Measurements from ENCODE around the gene RAD51AP1.

The RAD51AP1 gene

GRCh38 chr12:4603421-4603820 lies 64.7 kb downstream of the RAD51AP1 start:
- DNase-seq, result no peak

- no peak for DNase-seq
Measured at GRCh38 chr12:4603946-4604345, 65.3 kb downstream of the RAD51AP1 start.

- DNase-seq, result peak; percentile 93
Measured at GRCh38 chr12:4604684-4605193, 66.0 kb downstream of the RAD51AP1 start.

GRCh38 chr12:4607056-4607455 lies 68.4 kb downstream of the RAD51AP1 start:
- no peak for DNase-seq

GRCh38 chr12:4609071-4609470 lies 70.4 kb downstream of the RAD51AP1 start:
- no peak for DNase-seq
